HG02852 (cell line): Measurements from ENCODE around the gene MADCAM1.
"Not testable (repeated sequence)": the region's sequence is repeated elsewhere in the genome, so short reads cannot be mapped to it uniquely, and the experiment has no call there.

ENCODE experiments used
- ATAC-seq: cut with Tn5 transposase; IDR thresholded peaks from one replicate; pipeline ENCODE4 v1.9.1; 2021; ENCODE audit warnings: mild to moderate bottlenecking, moderate library complexity; ENCODE audit not compliant: unreplicated experiment

Gene MADCAM1

DNA sequence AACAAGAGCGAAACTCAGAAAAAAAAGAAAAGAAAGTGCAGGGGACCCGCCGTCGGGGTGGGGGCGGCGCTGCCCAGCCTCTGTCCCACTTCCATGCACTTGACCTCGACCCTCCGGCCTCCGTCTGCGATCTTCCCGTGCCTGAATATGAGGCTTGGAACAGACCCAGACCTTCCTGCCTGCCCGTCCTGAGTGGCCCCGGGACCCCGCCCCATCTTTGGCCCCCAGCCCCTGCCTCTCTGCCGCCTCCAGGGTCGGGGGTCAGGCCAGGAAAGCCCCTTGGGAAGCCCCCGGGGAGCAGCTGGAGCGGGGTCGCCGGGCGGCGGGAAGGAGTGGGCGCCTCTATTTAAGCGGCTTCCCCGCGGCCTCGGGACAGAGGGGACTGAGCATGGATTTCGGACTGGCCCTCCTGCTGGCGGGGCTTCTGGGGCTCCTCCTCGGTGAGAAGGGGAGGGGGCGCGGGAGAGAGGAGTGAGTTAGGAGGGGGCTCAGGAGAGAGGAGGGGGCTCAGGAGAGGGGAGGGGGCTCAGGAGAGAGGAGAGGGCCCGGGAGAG, at the start of gene MADCAM1:
Gene MADCAM1 (plus strand): TSS at position 375 of the 554 bp plus-strand sequence. CDS start 14 bp downstream, at position 389.
- no peak for ATAC-seq

DNA sequence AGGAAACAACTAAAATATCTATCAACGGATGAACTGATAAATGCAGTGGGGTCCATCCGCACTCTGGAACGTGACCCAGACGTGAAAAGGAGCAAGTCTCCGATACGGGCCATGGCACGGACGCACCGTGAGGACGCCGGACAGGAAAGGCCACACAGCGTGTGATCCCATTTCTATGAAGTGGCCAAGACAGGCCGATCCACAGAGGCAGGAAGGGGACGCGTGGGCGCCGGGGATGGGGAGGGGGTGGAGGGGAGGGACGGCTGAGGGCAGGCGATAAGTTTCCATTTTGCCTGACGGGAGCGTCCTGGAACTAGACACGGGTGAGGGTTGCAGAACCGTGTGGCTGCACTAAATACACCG, 49.2 kb upstream of the MADCAM1 start:
- no peak for ATAC-seq

DNA sequence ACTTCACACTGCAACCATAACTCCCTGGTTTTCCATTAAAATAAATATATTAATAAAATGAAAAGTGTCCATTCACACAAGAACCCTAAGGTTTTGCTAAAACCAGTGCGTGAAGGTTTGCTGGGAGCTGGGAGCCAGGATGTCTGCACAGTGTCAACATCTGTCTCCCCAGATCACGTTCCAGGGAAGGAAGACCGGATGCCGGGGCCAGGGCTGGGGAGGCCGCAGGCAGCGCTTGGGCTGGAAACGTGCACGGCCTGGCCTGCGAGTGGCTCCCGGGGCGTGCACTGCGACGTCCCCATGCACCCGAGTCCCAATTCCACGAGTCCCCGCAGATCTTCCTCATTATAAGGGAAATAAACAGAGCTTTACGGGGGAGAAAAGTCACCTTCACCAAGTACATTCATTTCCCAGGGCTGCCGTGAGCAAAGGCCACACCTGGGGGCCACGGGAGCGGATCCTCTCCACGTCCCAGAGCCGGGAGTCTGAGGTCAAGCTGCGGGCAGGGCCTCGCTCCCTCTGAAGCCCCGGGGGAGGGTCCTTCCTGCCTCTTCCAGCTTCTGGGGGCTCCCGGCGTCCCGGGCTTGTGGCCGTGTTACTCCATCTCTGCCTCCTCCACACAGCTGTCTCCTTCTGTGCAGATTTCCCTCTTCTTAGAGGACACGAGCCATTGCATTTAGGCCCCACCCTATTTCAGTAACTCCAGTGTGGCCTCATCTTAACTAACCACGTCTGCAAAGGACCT, 48.3 kb upstream of the MADCAM1 start:
- ATAC-seq, result no peak

DNA sequence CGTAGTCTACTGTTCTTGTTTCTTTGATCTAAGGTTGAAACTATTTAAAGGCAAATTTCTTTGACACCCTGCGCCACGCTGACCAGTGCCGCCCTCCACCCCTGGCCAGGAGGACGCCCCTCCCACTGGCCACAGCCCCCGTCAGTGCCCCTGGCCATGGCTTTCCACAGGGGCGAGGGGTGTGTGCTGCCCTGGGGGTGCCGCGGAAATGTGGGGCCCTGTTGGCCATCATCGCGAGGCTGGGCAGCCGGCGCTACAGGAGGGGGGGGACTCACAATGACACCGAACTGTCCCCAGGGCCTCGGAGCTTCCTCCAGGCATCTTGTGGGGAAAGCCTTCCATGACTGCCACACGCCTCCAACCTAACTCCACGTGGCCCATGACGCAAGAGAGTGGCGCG, 46.4 kb upstream of the MADCAM1 start:
- ATAC-seq, result no peak

DNA sequence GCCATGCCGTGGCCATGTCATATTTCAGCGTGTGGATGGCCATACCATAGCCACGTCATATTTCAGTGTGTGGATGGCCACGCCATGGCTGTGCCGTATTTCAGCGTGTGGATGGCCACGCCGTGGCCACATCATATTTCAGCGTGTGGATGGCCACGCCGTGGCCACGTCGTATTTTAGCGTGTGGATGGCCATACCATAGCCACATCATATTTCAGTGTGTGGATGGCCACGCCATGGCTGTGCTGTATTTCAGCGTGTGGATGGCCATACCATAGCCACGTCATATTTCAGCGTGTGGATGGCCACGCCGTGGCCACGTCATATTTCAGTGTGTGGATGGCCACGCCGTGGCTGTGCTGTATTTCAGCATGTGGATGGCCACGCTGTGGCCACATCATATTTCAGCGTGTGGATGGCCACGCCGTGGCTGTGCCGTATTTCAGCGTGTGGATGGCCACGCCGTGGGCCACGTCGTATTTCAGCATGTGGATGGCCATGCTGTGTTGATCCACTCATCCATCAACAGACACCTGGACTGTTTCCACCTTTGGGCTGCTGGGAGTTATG, 45.3 kb upstream of the MADCAM1 start:
- not testable (repeated sequence) for ATAC-seq

DNA sequence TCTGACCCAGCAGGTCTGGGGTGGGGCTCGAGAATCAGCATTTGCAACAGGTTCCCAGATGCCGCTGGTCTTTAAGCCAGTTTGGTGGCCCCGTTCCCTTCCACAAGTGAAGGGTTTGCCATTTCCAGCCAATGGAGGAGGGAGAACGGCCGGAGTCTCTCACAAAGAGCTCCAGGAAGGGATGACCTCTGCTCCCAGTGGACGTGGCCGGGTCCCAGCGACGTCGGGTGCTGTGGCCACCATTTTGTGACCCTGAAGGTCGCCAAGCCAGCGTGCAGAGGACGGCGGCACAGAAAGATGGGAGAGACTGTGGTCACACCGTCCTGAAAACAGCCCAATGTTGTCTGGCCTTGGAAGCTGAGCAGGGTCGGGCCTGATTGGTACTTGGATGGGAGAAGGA, 43.5 kb upstream of the MADCAM1 start:
- no peak for ATAC-seq

DNA sequence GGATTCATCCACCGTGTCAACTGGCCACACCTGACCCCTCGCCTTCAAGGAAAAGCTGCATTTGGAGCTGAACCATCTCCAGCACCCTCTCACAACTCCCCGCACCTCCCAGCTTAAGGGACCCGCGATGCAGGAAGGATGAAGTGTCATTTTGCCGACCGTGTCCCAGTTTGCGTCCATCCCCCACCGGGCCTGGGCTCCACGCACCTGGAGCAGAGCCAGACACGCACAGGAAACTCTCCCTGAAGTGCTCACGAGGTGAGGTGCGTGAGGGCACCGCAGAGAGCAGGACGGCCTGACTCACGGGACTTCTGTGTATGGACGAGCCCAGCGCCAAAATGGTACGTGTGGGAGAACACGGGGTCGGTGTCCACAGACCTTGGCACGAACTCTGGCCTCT, 42.7 kb upstream of the MADCAM1 start:
- ATAC-seq, result no peak

DNA sequence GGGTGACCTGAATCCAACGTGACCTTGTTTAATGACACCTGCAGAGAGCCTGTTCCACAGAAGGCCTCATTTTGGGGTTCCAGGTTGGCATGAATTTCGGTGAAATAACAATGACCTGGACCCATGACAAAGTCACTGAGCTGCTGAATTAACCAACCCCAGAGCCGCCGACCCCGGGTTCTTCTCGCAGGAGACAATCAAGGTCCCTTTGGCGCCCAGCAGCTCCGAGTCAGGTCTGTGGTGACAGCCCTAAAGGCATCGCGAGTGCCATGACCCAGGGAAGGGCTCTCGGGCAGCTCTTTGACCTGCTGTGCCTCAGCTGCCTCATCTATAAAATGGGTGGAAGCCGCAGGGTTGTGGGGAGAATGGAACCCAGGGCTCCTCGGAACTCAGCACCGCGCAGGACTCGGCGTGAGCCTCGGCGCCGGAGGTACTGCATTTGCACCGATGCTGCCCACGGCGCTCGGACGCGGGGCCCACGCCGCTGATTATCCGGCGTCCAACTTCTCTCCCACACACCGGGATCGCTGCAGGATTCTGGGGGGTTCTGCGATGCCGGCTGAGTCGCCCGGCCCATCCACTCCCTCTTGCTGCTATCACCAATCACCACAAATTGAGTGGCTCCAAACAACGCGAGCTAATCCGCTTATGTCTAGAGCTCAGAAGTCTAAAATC, 41.1 kb upstream of the MADCAM1 start:
- no peak for ATAC-seq

DNA sequence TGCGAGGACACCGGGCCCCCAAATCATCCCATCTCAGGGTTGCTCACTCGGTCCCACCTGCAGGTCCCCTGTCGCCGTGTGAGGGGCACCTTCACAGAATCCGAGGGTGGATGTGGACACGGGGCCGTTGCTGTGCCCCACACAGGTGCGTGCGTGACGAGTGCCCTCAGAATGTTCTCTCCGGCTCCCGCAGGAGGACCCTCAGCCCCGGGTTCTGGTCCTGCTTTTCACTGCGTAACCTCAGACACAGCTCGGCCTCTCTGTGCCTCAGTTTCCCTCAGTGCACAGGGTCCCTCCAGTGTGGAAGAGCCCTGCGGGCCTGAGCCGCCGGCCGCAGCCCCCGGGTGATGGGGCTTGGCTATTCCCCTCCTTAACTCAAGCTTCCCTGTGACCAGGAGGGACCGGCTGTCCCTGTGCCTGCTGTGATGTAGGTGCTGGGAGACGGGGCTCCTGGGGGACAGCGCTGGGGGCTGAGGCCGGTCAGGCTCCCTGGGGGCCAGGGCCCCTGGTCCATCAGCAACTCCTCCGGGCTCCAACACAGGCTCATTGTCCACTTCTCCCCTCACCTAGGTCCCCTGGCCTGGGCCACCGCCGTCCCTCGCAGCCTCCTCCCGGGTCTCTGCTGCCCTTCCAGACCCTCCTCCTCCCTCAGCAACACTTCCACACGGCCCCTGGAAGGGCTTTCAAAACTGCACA, 40.3 kb upstream of the MADCAM1 start:
- no peak for ATAC-seq

DNA sequence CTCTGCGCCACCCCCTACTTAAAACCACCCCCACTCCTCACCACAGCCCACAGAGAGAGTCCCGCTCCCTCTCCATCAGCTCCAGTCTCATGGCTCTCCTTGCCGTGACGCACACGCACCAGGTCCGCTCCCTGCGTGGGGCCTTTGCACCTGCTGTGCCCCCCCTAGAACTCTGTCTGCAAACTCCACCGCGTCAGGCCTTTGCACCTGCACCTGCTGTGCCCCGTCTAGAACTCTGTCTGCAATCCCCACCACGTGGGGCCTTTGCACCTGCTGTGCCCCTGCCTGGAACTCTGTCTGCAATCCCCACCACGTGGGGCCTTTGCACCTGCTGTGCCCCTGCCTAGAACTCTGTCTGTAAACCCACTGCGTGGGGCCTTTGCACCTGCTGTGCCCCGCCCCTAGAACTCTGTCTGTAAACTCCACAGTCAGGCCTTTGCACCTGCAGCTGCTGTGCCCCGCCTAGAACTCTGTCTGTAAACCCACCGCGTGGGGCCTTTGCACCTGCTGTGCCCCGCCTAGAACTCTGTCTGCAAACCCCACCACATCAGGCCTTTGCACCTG, 39.7 kb upstream of the MADCAM1 start:
- no peak for ATAC-seq

DNA sequence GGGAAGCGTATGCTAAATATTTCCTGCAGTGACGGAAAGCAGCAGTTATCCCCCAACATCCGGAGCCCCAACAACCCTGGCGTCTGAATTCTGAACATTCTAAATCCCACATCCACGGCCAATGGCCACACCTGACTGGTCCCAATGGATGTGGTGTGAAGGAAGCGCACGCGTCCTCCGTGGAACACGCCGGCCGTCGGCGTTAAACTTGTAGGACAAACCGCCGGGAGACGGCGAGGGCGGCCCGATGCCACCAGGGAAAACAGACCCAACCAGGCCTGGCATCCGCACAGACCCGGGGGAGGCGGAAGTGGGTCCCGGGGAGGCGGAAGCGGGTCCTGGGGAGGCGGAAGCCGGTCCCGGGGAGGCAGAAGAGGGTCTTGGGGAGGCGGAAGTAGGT, 38.6 kb upstream of the MADCAM1 start:
- ATAC-seq, result no peak

DNA sequence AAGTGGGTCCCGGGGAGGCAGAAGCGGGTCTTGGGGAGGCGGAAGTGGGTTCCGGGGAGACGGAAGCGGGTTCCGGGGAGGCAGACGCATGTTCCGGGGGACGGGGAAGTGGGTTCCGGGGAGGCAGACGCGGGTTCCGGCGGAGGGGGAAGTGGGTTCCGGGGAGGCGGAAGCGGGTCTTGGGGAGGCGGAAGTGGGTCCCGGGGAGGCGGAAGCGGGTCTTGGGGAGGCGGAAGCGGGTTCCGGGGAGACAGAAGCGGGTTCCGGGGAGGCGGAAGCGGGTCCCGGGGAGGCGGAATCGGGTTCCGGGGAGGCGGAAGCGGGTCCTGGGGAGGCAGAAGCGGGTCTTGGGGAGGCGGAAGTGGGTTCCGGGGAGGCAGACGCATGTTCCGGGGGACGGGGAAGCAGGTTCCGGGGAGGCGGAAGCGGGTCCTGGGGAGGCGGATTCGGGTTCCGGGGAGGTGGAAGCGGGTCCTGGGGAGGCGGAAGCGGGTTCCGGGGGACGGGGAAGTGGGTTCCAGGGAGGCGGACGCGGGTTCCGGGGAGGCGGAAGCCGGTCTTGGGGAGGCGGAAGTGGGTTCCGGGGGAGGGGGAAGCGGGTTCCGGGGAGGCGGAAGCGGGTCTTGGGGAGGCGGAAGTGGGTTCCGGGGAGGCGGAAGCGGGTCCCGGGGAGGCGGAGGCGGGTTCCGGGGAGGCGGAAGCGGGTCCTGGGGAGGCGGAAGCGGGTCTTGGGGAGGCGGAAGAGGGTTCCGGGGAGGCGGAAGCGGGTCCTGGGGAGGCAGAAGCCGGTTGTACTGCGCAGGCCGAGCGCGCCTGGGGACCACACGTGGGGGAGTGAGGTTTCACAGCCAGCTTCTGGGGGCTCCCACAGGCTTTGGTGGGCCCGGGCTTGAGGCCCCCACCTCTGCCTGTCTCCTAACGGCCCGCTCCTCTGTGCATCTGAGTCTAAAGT, 37.9 kb upstream of the MADCAM1 start:
- no peak for ATAC-seq

DNA sequence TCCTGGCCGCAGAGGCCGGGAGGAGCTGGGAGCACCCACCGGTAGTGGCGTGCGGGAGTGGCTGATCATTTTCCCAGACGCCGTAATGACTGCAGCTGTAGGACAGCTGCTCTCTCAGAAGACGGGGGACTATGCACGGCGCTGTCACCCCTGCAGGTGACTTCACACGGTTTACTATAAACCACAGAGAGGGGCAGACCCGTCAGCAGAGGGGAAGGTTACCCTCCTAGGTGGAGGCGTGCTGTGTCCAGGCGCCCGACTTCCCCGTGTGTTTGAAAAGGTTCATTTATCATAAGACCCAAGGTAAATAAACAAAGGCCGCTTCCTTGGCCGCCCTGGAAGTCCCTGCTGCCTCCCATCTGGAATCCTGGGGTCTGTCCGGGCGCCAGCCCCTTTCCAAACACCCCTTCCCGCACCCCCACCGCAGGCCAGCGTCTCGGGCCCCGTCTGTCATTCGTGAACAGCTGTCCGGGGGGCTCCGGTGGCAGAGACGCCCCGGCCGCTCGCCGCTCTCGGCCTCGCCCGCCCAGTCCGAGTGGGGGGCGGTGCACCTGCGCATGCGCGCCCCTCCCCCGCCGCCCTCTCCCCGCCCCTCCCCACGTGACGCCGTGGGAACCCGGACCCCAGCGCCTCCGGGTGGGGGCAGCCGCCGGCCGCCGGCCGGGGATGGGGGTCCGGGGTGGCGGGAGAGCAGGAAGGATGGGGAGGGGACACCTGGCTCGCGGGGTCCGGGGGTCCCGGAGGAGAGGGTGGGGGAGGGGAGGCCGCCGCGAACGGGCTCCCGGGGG, 36.4 kb upstream of the MADCAM1 start:
- no peak for ATAC-seq

DNA sequence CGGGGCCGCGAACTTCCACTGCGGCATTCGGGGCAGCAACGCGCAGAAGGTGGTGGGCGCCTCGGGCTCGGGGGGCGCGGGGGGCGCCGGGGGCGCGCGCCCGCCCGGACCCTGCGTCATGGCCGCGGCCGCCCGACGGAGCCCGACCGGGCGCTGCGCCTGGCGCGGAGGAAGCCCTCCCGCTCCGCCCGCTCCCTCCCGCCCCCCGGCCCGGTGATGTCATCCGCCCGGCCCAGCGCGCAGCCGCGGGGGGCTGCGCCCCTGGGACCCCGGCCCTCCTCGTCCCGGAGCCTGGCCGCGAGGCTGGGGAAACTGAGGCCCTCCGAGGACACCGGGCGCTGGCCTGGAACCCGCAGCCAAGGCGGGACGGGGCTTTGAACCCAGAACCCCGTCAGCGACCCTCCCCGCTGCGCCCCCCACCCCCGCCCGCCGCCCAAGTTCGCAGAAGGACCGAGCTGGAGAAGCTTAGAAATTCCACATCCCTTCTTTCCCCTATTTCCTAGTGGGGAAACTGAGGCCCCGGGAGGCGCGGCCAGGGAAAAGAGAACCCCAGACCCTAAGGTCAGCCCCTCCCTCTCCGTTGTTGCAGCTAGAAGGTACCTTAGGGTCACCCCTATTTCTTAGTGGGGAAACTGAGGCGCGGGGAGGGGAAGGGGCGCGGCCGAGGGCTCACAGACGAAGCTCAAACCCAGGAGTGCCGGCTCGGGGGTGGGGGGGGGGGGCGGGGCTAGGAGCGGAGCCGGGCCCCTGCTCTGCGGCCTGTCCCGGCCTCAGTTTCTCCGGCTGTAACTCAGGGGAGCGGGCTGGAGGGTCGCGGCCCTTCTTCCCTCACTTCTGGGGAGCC, 35.2 kb upstream of the MADCAM1 start, which contains the start of gene SHC2:
Gene SHC2 (minus strand): TSS at position 157 of the 844 bp plus-strand sequence. CDS start 37 bp downstream, at position 120.
- no peak for ATAC-seq

DNA sequence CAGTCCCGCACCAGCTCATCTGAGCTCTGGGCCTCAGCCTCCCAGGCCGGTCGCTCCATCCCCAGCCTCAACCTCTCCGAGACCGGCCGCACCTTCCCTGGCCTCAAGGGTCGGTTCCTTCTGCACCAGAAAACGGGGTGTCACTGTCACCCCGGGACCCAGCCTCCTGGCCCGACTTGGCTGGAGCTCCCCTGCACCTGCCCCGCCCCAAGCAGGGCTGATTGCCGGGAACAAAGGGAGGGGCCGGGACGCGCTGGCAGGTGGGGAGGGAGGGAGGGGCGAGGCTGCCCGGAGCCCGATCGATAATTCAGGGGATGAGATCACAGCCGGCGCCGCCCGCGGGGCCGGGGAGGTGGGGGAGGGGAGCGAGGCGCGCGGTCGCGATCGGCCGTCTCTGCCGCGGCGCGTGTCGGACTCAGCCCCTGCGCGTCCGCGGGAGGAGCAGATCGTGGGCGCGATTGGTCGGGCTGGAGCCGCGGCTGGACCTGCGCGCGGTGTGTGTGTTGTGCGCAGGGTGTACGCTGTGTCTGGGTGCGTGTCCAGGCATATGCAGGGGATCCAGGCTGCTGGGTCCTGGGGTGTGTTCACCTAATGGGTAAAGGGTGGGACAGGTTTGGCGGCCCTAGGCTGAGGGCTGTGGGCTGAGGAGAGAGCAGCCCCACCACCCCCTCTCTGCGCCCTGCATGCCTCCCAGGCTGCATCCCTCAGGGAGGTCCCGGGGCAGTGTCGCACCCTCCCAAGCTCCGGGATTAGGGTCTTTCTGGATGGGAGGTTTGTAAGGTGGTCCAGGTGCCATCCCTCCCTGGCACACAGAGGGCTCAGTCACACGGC, 34.4 kb upstream of the MADCAM1 start:
- no peak for ATAC-seq

DNA sequence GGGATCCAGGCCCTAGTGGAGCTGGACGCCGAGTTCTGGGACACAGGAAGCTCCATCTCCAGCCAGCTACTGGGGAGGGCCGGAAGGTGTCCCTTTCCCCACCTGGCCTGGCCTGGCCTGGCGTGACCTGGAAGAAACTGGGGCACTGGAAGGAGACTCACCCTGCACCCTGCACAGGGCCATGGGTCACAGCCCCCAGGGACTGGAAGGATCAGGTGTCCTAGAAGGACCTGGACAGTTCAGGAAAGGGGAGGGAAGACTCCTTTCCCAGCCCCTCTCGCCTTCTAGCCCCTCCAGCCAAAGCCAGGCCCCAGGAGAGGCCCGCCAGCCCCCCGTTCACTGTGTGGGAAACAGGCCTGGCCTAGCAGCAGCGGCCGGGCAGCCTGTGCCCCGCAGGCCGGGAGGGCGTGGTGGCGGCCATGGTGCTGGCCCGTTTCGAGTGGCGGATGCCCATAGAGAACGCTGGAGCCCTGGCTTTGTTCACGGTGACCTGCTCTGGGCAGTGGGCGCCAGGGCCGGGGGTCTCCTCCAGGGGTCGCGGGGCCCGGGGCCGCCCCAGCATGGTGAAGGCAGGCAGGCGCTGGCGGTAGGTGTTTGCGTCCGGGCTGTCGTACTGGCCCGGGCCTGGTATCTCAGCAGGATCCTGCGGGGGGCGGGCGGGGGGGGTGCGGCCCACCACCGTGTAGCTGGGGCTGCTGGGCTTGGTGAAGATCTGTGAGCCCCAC, 32.6 kb upstream of the MADCAM1 start:
- no peak for ATAC-seq

DNA sequence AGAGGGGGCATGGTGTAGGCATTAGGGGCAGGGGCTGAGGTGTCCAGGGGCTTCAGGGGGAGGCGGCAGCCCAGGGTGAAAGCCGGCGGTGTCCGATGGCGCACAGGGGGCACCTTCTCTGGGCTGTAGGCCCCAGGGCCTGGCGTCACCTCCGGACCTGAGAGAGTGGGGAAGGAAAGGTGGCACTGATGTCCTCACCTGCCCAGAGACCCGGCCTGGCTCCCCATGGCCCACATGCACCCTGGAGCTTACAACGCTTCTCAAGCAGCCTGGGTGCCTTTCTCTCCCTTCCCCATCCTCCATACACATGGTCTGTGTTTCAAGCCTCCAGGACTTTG, 32.1 kb upstream of the MADCAM1 start:
- ATAC-seq, result no peak
